ENCODE results near the gene BAZ2B. TPM values are rescaled to one million over a fixed set of nuclear protein-coding genes. Genes with fewer than 3 reads are reported as not detected.
"Not testable (repeated sequence)": the region's sequence is repeated elsewhere in the genome, so short reads cannot be mapped to it uniquely, and the experiment has no call there.

The BAZ2B gene
- total and polyA plus RNA-seq, 12 donors: 18.9 to 137 (median 68.0) TPM

GRCh38 chr2:159362816-159363251, 253.5 kb downstream of the BAZ2B start:
- H3K4me3 ChIP-seq: no peak overlapping the region
- peak overlapping the region in 1 of 5 donors; percentile 16 for H3K27ac ChIP-seq
- no peaks in the 10 kb centered on the region for H3K27me3 ChIP-seq
- WGBS, 4 donors: 67 to 93% (median 84%) methylated on average over 2 of the region's 2 CpGs
- H3K9me3 ChIP-seq (replicated peaks in 1 of 3): no peaks in the 10 kb centered on the region
- TF ChIP-seq POLR2A (IDR thresholded peaks at IDR 0.05) (no peak), CTCF (IDR thresholded peaks at IDR 0.05) (no peak)
- no peaks in the 10 kb centered on the region for H3K4me1 ChIP-seq (replicated peaks in 1 of 2)
- DNase-seq: no peak
- peaks cover 0 to 28% of the 10 kb centered on the region in 2 donors for H3K36me3 ChIP-seq (replicated peaks in 1 of 2)
- intact Hi-C loops (cut with DNase I): no loop called here

- Histone ChIP-seq H3K4me3 (no peak overlapping the region), H3K36me3 (replicated peaks in 1 of 2) (peaks cover 0 to 29% of the 10 kb centered on the region in 2 donors)
Observed at GRCh38 chr2:159362094-159362493, 254.3 kb downstream of the BAZ2B start.

GRCh38 chr2:159361603-159362002, 254.7 kb downstream of the BAZ2B start:
- H3K27me3 ChIP-seq; H3K27ac ChIP-seq; H3K9me3 ChIP-seq (replicated peaks in 1 of 3); H3K4me1 ChIP-seq (replicated peaks in 1 of 2); intact Hi-C loops (cut with DNase I); H3K4me3 ChIP-seq; DNase-seq: not testable (repeated sequence)
- WGBS, 4 donors: 57 to 99% (median 97%) methylated on average over 3 of the region's 3 CpGs
- H3K36me3 ChIP-seq (replicated peaks in 1 of 2): peaks cover 0 to 34% of the 10 kb centered on the region in 2 donors

More at GRCh38 chr2:159362094-159362493, 254.3 kb downstream of the BAZ2B start:
- Histone ChIP-seq H3K27me3 (no peaks in the 10 kb centered on the region), H3K9me3 (replicated peaks in 1 of 3) (no peaks in the 10 kb centered on the region), H3K4me1 (replicated peaks in 1 of 2) (no peaks in the 10 kb centered on the region), H3K27ac (no peak overlapping the region)
- no peak for TF ChIP-seq POLR2A (IDR thresholded peaks at IDR 0.05)
- TF ChIP-seq CTCF (IDR thresholded peaks at IDR 0.05): no peak
- no peak for DNase-seq
- intact Hi-C loops (cut with DNase I): no loop called here
- 91 to 98% (median 94%) methylated on average over 2 of the region's 2 CpGs for WGBS, 4 donors

- Histone ChIP-seq H3K36me3 (replicated peaks in 1 of 2) (peaks cover 0 to 14% of the 10 kb centered on the region in 2 donors), H3K4me3 (no peak overlapping the region), H3K9me3 (replicated peaks in 1 of 3) (no peaks in the 10 kb centered on the region), H3K4me1 (replicated peaks in 1 of 2) (no peaks in the 10 kb centered on the region), H3K27me3 (no peaks in the 10 kb centered on the region), H3K27ac (no peak overlapping the region)
- no peak for DNase-seq
- WGBS, 4 donors: 92 to 100% (median 94%) methylated on average over 3 to 8 of the region's 8 CpGs
- TF ChIP-seq POLR2A (IDR thresholded peaks at IDR 0.05): no peak
- no peak for TF ChIP-seq CTCF (IDR thresholded peaks at IDR 0.05)
- intact Hi-C loops (cut with DNase I): no loop called here
Observed at GRCh38 chr2:159356053-159356554, 260.2 kb downstream of the BAZ2B start.

- DNase-seq: no peak
- TF ChIP-seq POLR2A (IDR thresholded peaks at IDR 0.05): no peak
- TF ChIP-seq CTCF (IDR thresholded peaks at IDR 0.05): no peak
- Histone ChIP-seq H3K4me3 (no peak overlapping the region), H3K27ac (no peak overlapping the region), H3K9me3 (replicated peaks in 1 of 3) (no peaks in the 10 kb centered on the region), H3K4me1 (replicated peaks in 1 of 2) (no peaks in the 10 kb centered on the region), H3K36me3 (replicated peaks in 1 of 2) (peaks cover 0 to 32% of the 10 kb centered on the region in 2 donors), H3K27me3 (no peaks in the 10 kb centered on the region)
- intact Hi-C loops (cut with DNase I): no loop called here
- WGBS, 4 donors: 70 to 76% (median 73%) methylated on average over 3 of the region's 3 CpGs
Observed at GRCh38 chr2:159351977-159352376, 264.4 kb downstream of the BAZ2B start.

Data from adrenal gland (tissue), 12 donors.